HepG2 (cell line): ENCODE data around the gene LYRM7. TPM values are rescaled to one million over a fixed set of nuclear protein-coding genes. Genes with fewer than 3 reads are reported as not detected.

Experiments used
- GABPB1 ChIP-seq: IDR thresholded peaks from 2 replicates; pipeline ENCODE4 v1.6.1; 2016; ENCODE audit warnings: mild to moderate bottlenecking, missing genetic modification reagents, moderate library complexity, missing compliant biosample characterization
- THYN1 ChIP-seq: sonication (generic); formaldehyde crosslinking; IDR thresholded peaks from 2 replicates; pipeline ENCODE4 v1.8.1; 2023; ENCODE audit warnings: low read depth, mild to moderate bottlenecking, moderate library complexity, missing genetic modification reagents, borderline replicate concordance
- polyA plus RNA-seq, 8 experiments: library from polyadenylated mRNA; depleted of rRNA in 3 of 8; stranded (reverse) in 7 of 8; unstranded in 1 of 8; fragments of >200 nt; fragmentation: Illumina TruSeq in 4 of 8; extraction: Trizol in 4 of 8; gene quantifications; 2 replicates each; pipeline versions ENCODE4 v1.2.1 to v1.2.3, GENCODE V29; 2011 to 2016; ENCODE audit warnings: low read depth in 4 of 8, missing spikeins in 1 of 8, mixed read lengths in 1 of 8; ENCODE audit not compliant: insufficient read depth in 1 of 8
- total RNA-seq, 5 experiments: library from RNA; depleted of rRNA; stranded (reverse); fragments of >200 nt; fragmentation: Illumina TruSeq; extraction: Trizol; gene quantifications; 2 replicates each; pipeline ENCODE4 v1.2.3, GENCODE V29; 2016; ENCODE audit warnings: low read depth in 1 of 5
- TF ChIP-seq, protein P1 (sequence below): sonication (generic); formaldehyde crosslinking; IDR thresholded peaks from 2 replicates; pipeline ENCODE4 v1.5.0; 2020; ENCODE audit warnings: mild to moderate bottlenecking, missing genetic modification reagents, borderline replicate concordance
- TF ChIP-seq, protein P2 (sequence below): sonication (generic); formaldehyde crosslinking; IDR thresholded peaks from one replicate; pipeline ENCODE4 v1.5.1; 2020; ENCODE audit warnings: mild to moderate bottlenecking, missing genetic modification reagents; ENCODE audit errors: not compliant biosample characterization

The LYRM7 gene
- total and polyA plus RNA-seq, 2 of the 13 experiments (the other 11 are each of a cell fraction or from before 2014, with no cell fraction given): 3.0 to 5.5 TPM

DNA sequence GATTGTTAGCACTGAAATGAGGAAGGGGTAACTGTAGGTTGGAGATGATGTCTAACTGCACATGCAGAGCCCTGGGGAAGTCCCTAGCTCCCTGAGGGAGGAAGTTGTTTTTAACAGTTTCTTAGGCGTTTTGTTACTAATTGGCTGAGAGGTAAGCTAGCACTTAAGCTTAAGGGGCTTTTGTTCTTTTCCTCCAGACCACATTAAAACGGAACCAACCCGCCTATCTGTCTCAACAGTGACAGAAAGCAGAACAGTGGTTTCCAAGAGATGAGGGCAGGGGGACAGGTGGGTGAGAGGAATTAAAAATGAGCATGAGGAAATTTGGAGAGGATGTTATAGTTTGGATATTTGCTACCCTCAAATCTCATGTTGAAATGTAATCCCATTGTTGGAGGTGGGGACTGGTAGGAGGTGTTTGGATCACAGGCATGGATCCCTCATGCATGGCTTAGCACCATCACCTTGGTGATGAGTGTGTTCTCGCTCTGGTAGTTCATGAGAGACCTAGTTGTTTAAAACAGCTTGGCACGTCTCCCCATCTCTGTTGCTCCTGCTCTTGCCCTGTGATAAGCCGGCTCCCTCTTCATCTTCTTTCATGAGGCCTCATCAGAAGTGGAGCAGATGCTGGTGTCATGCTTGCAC is 38.9 kb downstream of the LYRM7 start (continued):
- TF ChIP-seq, protein P1, sequence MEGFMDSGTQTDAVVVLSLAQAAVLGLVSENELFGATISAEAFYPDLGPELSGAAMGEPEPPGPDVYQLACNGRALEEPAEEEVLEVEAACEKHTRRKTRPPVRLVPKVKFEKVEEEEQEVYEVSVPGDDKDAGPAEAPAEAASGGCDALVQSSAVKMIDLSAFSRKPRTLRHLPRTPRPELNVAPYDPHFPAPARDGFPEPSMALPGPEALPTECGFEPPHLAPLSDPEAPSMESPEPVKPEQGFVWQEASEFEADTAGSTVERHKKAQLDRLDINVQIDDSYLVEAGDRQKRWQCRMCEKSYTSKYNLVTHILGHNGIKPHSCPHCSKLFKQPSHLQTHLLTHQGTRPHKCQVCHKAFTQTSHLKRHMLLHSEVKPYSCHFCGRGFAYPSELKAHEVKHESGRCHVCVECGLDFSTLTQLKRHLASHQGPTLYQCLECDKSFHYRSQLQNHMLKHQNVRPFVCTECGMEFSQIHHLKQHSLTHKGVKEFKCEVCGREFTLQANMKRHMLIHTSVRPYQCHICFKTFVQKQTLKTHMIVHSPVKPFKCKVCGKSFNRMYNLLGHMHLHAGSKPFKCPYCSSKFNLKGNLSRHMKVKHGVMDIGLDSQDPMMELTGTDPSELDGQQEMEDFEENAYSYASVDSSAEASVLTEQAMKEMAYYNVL: no peak
- TF ChIP-seq, protein P2, sequence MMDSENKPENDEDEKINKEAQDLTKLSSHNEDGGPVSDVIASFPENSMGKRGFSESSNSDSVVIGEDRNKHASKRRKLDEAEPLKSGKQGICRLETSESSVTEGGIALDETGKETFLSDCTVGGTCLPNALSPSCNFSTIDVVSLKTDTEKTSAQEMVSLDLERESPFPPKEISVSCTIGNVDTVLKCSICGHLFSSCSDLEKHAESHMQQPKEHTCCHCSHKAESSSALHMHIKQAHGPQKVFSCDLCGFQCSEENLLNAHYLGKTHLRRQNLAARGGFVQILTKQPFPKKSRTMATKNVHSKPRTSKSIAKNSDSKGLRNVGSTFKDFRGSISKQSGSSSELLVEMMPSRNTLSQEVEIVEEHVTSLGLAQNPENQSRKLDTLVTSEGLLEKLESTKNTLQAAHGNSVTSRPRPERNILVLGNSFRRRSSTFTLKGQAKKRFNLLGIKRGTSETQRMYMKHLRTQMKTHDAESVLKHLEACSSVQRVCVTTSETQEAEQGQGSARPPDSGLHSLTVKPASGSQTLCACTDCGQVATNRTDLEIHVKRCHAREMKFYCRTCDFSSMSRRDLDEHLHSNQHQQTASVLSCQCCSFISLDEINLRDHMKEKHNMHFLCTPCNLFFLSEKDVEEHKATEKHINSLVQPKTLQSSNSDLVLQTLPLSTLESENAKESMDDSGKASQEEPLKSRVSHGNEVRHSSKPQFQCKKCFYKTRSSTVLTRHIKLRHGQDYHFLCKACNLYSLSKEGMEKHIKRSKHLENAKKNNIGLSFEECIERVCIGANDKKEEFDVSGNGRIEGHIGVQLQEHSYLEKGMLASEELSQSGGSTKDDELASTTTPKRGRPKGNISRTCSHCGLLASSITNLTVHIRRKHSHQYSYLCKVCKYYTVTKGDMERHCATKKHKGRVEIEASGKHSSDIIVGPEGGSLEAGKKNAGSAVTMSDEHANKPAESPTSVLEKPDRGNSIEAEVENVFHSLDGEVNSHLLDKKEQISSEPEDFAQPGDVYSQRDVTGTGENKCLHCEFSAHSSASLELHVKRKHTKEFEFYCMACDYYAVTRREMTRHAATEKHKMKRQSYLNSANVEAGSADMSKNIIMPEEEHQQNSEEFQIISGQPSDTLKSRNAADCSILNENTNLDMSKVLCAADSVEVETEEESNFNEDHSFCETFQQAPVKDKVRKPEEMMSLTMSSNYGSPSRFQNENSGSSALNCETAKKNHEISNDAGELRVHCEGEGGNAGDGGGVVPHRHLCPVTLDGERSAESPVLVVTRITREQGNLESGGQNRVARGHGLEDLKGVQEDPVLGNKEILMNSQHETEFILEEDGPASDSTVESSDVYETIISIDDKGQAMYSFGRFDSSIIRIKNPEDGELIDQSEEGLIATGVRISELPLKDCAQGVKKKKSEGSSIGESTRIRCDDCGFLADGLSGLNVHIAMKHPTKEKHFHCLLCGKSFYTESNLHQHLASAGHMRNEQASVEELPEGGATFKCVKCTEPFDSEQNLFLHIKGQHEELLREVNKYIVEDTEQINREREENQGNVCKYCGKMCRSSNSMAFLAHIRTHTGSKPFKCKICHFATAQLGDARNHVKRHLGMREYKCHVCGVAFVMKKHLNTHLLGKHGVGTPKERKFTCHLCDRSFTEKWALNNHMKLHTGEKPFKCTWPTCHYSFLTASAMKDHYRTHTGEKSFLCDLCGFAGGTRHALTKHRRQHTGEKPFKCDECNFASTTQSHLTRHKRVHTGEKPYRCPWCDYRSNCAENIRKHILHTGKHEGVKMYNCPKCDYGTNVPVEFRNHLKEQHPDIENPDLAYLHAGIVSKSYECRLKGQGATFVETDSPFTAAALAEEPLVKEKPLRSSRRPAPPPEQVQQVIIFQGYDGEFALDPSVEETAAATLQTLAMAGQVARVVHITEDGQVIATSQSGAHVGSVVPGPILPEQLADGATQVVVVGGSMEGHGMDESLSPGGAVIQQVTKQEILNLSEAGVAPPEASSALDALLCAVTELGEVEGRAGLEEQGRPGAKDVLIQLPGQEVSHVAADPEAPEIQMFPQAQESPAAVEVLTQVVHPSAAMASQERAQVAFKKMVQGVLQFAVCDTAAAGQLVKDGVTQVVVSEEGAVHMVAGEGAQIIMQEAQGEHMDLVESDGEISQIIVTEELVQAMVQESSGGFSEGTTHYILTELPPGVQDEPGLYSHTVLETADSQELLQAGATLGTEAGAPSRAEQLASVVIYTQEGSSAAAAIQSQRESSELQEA: no peak
- TF ChIP-seq GABPB1: no peak
- no peak for TF ChIP-seq THYN1 (CRISPR knock-in tag)
- TF ChIP-seq, all 625 proteins: peak for 0
